Measurements from ENCODE around the gene CORIN. TPM values are rescaled to one million over a fixed set of nuclear protein-coding genes. Genes with fewer than 3 reads are reported as not detected.

Gene CORIN
- total and polyA plus RNA-seq, 2 donors (not counting 1 experiment from before 2014, with no cell fraction given), result 0.25 TPM; not detected in 1

GRCh38 chr4:47856713-47857112 lies 18.8 kb upstream of the CORIN start:
- H3K27me3 ChIP-seq (replicated peaks in 1 of 4; ENCODE audit: control extremely low read depth in 1 of 4, control insufficient read depth in 3 of 4, insufficient read depth in 4 of 4, low read length in 3 of 4), result no peaks in the 10 kb centered on the region
- WGBS (ENCODE audit: insufficient coverage), result no CpG with 5 or more reads among the region's 1 CpG
- ChIA-PET POLR2A (no interaction called here), CTCF (no interaction called here)
- no peak overlapping the region for H3K27ac Mint-ChIP-seq
- H2AFZ ChIP-seq (ENCODE audit: insufficient read depth, low read depth, low read length, poor library complexity, severe bottlenecking), result no peak overlapping the region
- no peaks in the 10 kb centered on the region for H3K27me3 Mint-ChIP-seq
- peaks cover 4% of the 10 kb centered on the region for H3K4me1 Mint-ChIP-seq
- no peaks in the 10 kb centered on the region for H4K20me1 ChIP-seq (ENCODE audit: control insufficient read depth, insufficient read depth, low read length, poor library complexity, severe bottlenecking)
- H3K9me3 Mint-ChIP-seq (ENCODE audit: insufficient read depth), result no peaks in the 10 kb centered on the region
- no peaks in the 10 kb centered on the region for H3K9me3 ChIP-seq (ENCODE audit: control extremely low read depth in 1 of 3, control insufficient read depth in 2 of 3, insufficient read depth in 1 of 3, low read length in 2 of 3)
- no peak overlapping the region for H3K4me2 ChIP-seq (replicated peaks; ENCODE audit: low read depth, low read length, poor library complexity, severe bottlenecking)
- ATAC-seq (ENCODE audit: low read depth) (no peak), DNase-seq (no peak)
- no peak overlapping the region for H3K4me3 ChIP-seq (ENCODE audit: control extremely low read depth in 1 of 5, extremely low read depth in 1 of 5, insufficient read depth in 1 of 5, low read depth in 2 of 5, low read length in 4 of 5)
- TF ChIP-seq EZH2 (IDR thresholded peaks at IDR 0.05; ENCODE audit: borderline replicate concordance, insufficient read depth, low read depth, low read length, poor library complexity, severe bottlenecking) (no peak), CTCF (IDR thresholded peaks at IDR 0.05) (no peak)
- no peak overlapping the region for H3K4me3 Mint-ChIP-seq
- H3K9ac ChIP-seq (ENCODE audit: low read length), result no peak overlapping the region
- no peak overlapping the region for H3K27ac ChIP-seq (ENCODE audit: low read length in 2 of 2)
- no peaks in the 10 kb centered on the region for H3K79me2 ChIP-seq (ENCODE audit: control insufficient read depth, insufficient read depth, low read length)
- intact Hi-C loops (cut with micrococcal nuclease), result no loop called here
- peaks cover 3 to 6% of the 10 kb centered on the region in 2 experiments for H3K36me3 ChIP-seq (replicated peaks in 1 of 2; ENCODE audit: control extremely low read depth in 1 of 2, control insufficient read depth in 1 of 2, extremely low read depth in 1 of 2, insufficient read depth in 2 of 2, low read length in 1 of 2)
- no peaks in the 10 kb centered on the region for H3K4me1 ChIP-seq (ENCODE audit: control insufficient read depth in 2 of 2, insufficient read depth in 2 of 2, low read length in 2 of 2)

- Histone ChIP-seq H3K4me3 (ENCODE audit: control extremely low read depth in 1 of 5, extremely low read depth in 1 of 5, insufficient read depth in 1 of 5, low read depth in 2 of 5, low read length in 4 of 5) (no peak overlapping the region), H3K36me3 (replicated peaks in 1 of 2; ENCODE audit: control extremely low read depth in 1 of 2, control insufficient read depth in 1 of 2, extremely low read depth in 1 of 2, insufficient read depth in 2 of 2, low read length in 1 of 2) (peaks cover 5 to 6% of the 10 kb centered on the region in 2 experiments), H3K9me3 (ENCODE audit: control extremely low read depth in 1 of 3, control insufficient read depth in 2 of 3, insufficient read depth in 1 of 3, low read length in 2 of 3) (no peaks in the 10 kb centered on the region), H3K27me3 (replicated peaks in 1 of 4; ENCODE audit: control extremely low read depth in 1 of 4, control insufficient read depth in 3 of 4, insufficient read depth in 4 of 4, low read length in 3 of 4) (no peaks in the 10 kb centered on the region), H3K4me1 (ENCODE audit: control insufficient read depth in 2 of 2, insufficient read depth in 2 of 2, low read length in 2 of 2) (no peaks in the 10 kb centered on the region), H3K79me2 (ENCODE audit: control insufficient read depth, insufficient read depth, low read length) (no peaks in the 10 kb centered on the region), H3K9ac (ENCODE audit: low read length) (no peak overlapping the region), H2AFZ (ENCODE audit: insufficient read depth, low read depth, low read length, poor library complexity, severe bottlenecking) (no peak overlapping the region), H4K20me1 (ENCODE audit: control insufficient read depth, insufficient read depth, low read length, poor library complexity, severe bottlenecking) (no peaks in the 10 kb centered on the region), H3K27ac (ENCODE audit: low read length in 2 of 2) (no peak overlapping the region), H3K4me2 (replicated peaks; ENCODE audit: low read depth, low read length, poor library complexity, severe bottlenecking) (no peak overlapping the region)
- POLR2A ChIA-PET, result no interaction called here
- no peaks in the 10 kb centered on the region for H3K27me3 Mint-ChIP-seq
- intact Hi-C loops (cut with micrococcal nuclease), result no loop called here
- CTCF ChIA-PET, result no interaction called here
- H3K27ac Mint-ChIP-seq, result no peak overlapping the region
- H3K9me3 Mint-ChIP-seq (ENCODE audit: insufficient read depth), result no peaks in the 10 kb centered on the region
- peaks cover 4% of the 10 kb centered on the region for H3K4me1 Mint-ChIP-seq
- ATAC-seq (ENCODE audit: low read depth) (no peak), DNase-seq (no peak)
- WGBS (ENCODE audit: insufficient coverage), result no CpG with 5 or more reads among the region's 2 CpGs
- TF ChIP-seq EZH2 (IDR thresholded peaks at IDR 0.05; ENCODE audit: borderline replicate concordance, insufficient read depth, low read depth, low read length, poor library complexity, severe bottlenecking), result no peak
- no peak for TF ChIP-seq CTCF (IDR thresholded peaks at IDR 0.05)
- H3K4me3 Mint-ChIP-seq, result no peak overlapping the region
Measured at GRCh38 chr4:47855350-47855749, 17.5 kb upstream of the CORIN start.

Data from B cell (primary cell).